Measurements from ENCODE around the gene PAX5. TPM values are rescaled to one million over a fixed set of nuclear protein-coding genes. Genes with fewer than 3 reads are reported as not detected.
"Not testable (repeated sequence)": the region's sequence is repeated elsewhere in the genome, so short reads cannot be mapped to it uniquely, and the experiment has no call there.

Gene PAX5
- polyA plus RNA-seq, 1 donor, result 0.07 TPM

GRCh38 chr9:36880075-36880474, 154.0 kb downstream of the PAX5 start:
- no peak for DNase-seq

- no peak for DNase-seq
These were observed 154.8 kb downstream of the PAX5 start for GRCh38 chr9:36878986-36879982.

GRCh38 chr9:36877239-36877638, 156.8 kb downstream of the PAX5 start:
- DNase-seq, result no peak

- DNase-seq, result no peak
These were observed 158.0 kb downstream of the PAX5 start for GRCh38 chr9:36876056-36876455.

- no peak for DNase-seq
These were observed 159.1 kb downstream of the PAX5 start for GRCh38 chr9:36874921-36875320.

GRCh38 chr9:36874261-36874660, 159.8 kb downstream of the PAX5 start:
- DNase-seq, result no peak

- peak; percentile 36 for DNase-seq
These were observed 160.7 kb downstream of the PAX5 start for GRCh38 chr9:36873247-36873875.

- DNase-seq, result no peak
These were observed 161.4 kb downstream of the PAX5 start for GRCh38 chr9:36872641-36873040.

GRCh38 chr9:36871606-36872005, 162.5 kb downstream of the PAX5 start:
- DNase-seq, result no peak

- no peak for DNase-seq
These were observed 163.1 kb downstream of the PAX5 start for GRCh38 chr9:36870960-36871359.

- not testable (repeated sequence) for DNase-seq
These were observed 164.5 kb downstream of the PAX5 start for GRCh38 chr9:36869605-36870004.

GRCh38 chr9:36868586-36869282, 165.3 kb downstream of the PAX5 start:
- DNase-seq, result no peak

GRCh38 chr9:36867672-36868471, 166.2 kb downstream of the PAX5 start:
- DNase-seq, result no peak

GRCh38 chr9:36867241-36867640, 166.8 kb downstream of the PAX5 start:
- no peak for DNase-seq

- DNase-seq, result no peak
These were observed 167.2 kb downstream of the PAX5 start for GRCh38 chr9:36866840-36867239.

- no peak for DNase-seq
These were observed 168.1 kb downstream of the PAX5 start for GRCh38 chr9:36865731-36866635.

GRCh38 chr9:36864491-36865410, 169.3 kb downstream of the PAX5 start:
- DNase-seq, result no peak

GRCh38 chr9:36862206-36863145, 171.6 kb downstream of the PAX5 start:
- peak; percentile 34 for DNase-seq
